IMR-90 (cell line): ENCODE measurements around the gene VTN.
"Not testable (repeated sequence)": the region's sequence is repeated elsewhere in the genome, so short reads cannot be mapped to it uniquely, and the experiment has no call there.

Experiments
- MXI1 ChIP-seq: IDR thresholded peaks from 2 replicates; pipeline ENCODE4 v1.6.1; 2012; ENCODE audit warnings: low read depth, mild to moderate bottlenecking, low read length, moderate library complexity, borderline replicate concordance
- POLR2A ChIP-seq: IDR thresholded peaks from 2 replicates; pipeline ENCODE4 v1.6.1; 2012; ENCODE audit warnings: mild to moderate bottlenecking, low read depth, low read length
- TF ChIP-seq, protein P1 (sequence below): conservative IDR thresholded peaks from 2 replicates; pipeline ENCODE4 v1.5.1; 2012; ENCODE audit warnings: mild to moderate bottlenecking, low read depth, low read length, improper control_type of control experiment

DNA sequence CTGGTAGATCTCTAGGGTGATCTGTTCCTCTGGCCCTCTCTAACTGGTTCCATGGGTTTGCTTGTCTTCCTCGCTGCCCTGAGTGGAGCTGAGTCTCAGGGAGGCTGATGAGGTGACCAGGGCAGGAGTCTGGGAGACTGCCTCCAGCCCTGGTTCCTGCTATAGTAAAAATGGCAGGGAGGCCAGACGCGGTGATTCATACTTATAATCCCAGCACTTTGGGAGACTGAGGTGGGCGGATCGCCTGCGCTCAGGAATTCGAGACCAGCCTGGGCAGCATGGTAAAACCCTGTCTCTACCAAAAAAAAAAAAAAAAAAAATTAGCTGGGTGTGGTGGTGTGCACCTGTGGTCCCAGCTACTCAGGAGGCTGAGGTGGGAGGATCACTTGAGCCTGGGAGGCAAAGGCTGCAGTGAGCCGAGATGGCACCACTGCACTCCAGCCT, 31.3 kb downstream of the VTN start:
- not testable (repeated sequence) for TF ChIP-seq POLR2A, MXI1
- TF ChIP-seq, protein P1, sequence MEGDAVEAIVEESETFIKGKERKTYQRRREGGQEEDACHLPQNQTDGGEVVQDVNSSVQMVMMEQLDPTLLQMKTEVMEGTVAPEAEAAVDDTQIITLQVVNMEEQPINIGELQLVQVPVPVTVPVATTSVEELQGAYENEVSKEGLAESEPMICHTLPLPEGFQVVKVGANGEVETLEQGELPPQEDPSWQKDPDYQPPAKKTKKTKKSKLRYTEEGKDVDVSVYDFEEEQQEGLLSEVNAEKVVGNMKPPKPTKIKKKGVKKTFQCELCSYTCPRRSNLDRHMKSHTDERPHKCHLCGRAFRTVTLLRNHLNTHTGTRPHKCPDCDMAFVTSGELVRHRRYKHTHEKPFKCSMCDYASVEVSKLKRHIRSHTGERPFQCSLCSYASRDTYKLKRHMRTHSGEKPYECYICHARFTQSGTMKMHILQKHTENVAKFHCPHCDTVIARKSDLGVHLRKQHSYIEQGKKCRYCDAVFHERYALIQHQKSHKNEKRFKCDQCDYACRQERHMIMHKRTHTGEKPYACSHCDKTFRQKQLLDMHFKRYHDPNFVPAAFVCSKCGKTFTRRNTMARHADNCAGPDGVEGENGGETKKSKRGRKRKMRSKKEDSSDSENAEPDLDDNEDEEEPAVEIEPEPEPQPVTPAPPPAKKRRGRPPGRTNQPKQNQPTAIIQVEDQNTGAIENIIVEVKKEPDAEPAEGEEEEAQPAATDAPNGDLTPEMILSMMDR, result not testable (repeated sequence)
